ENCODE data around the gene NPC1.

GRCh38 chr18:23573626-23574431 is 12.5 kb downstream of the NPC1 start:
- TF ChIP-seq CTCF (IDR thresholded peaks at IDR 0.05) (no peak), POLR2A (IDR thresholded peaks at IDR 0.05) (no peak)

Measured in esophagus squamous epithelium (tissue), 4 donors.